SW480 (cell line): ENCODE data around the gene IPMK.

Experiments used
- DNase-seq: peaks from one replicate; pipeline ENCODE4 v3.0.0-alpha.2; 2016; ENCODE audit warnings: low spot score

The IPMK gene

DNA sequence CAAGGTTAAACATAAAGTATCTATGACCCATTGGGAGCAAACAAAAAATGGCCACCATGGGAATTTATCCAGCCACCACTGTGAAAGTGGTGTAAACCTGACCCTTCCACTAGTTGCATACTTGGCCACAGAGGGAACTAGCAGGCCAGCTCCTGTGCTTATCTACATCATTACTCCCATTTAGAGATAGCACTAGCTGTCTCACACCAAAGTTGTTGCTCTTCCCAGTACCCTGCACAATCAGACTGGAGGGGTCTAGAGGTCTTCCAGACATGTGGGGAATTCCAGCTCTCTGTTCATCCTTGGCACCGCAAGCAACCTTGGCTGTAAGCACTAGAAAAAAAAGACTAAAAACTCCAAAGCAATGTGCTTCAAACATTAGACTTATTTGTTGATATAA, 113.9 kb downstream of the IPMK start:
- DNase-seq = no peak

DNA sequence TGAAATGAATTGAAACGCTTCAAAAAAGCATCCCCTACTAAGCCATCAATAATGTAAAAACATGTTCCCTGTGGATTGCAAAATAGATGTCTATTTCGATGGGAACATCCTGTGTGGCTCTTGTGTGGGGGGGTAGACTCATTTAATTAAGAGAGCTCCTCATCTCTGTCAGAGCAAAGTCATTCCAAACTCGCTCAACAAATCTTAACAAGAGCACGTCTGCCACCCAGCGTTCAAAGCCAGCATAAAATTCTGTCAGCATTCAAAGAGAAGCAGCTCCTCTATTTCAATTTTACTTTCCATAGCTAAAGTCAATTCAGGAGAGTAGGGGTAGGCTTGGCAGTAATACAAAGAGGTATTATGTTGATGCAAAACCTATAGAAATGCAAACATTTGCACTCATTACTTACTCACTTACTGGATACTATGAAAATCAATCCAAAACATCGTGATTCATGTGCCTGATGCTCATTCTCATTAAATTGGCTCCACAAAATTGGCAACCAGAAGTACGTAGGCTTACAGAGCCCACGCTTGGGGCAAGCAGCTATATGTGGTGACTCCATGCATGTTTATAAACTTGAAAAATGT, 114.9 kb downstream of the IPMK start:
- peak; percentile 46 for DNase-seq

DNA sequence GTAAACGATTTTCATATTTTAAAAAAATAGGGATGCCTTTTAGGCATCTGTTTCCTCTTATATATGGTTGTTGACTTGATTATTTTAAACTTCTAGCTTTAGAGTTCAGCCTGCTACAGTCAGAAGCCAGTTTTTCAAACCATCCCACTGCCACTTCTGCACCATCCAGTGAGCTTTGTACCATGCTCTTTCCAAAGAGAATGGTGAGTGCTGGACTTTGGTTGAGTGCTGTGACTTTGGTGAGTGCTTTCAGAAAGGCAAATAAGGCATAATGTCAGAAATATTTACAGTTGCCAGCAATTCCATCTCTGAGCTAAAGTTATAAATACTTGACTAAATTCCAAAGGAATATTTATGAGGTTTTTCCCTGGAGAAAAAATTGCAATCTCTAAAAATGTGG, 117.4 kb downstream of the IPMK start:
- no peak for DNase-seq

DNA sequence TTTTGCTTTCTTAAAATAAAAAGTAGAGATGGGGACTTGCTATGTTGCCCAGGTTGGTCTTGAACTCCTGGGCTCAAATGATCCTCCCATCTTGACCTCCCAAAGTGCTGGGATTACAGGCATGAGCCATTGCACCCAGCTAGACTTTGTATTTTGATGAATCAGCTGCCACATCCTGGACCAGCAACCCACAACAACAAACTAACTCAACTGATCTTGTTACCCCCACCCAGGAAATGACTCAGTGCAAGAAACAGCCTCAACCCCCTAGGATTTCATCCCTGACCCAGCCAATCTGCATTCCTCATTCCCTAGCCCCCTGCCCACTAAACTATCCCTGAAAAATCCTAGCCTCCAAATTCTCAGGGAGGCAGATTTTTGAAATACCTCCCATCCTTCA, 123.8 kb downstream of the IPMK start:
- DNase-seq = no peak
